ENCODE measurements around the gene GRAMD2A. TPM values are rescaled to one million over a fixed set of nuclear protein-coding genes. Genes with fewer than 3 reads are reported as not detected.

The GRAMD2A gene
- total RNA-seq, 1 donor from 2014 or later = 5.5 TPM

GRCh38 chr15:72112805-72113204 lies 84.8 kb downstream of the GRAMD2A start:
- no peaks in the 10 kb centered on the region for H3K36me3 ChIP-seq (ENCODE audit: control insufficient read depth, insufficient read depth, low read length)
- H3K27me3 ChIP-seq (ENCODE audit: control insufficient read depth, insufficient read depth, low read length) = no peaks in the 10 kb centered on the region
- TF ChIP-seq CTCF (IDR thresholded peaks at IDR 0.05; ENCODE audit: insufficient read depth, low read length, severe bottlenecking) = no peak
- no peak for DNase-seq (ENCODE audit: low read depth)
- FAIRE-seq = no peak
- H3K4me3 ChIP-seq (ENCODE audit: low read depth, low read length) = no peak overlapping the region

GRCh38 chr15:72112116-72112515 lies 85.5 kb downstream of the GRAMD2A start:
- TF ChIP-seq CTCF (IDR thresholded peaks at IDR 0.05; ENCODE audit: insufficient read depth, low read length, severe bottlenecking) = no peak
- no peak for DNase-seq (ENCODE audit: low read depth)

GRCh38 chr15:72110355-72110754 lies 87.2 kb downstream of the GRAMD2A start:
- no peak for TF ChIP-seq CTCF (IDR thresholded peaks at IDR 0.05; ENCODE audit: insufficient read depth, low read length, severe bottlenecking)
- FAIRE-seq (no peak), DNase-seq (ENCODE audit: low read depth) (no peak)
- no peaks in the 10 kb centered on the region for H3K27me3 ChIP-seq (ENCODE audit: control insufficient read depth, insufficient read depth, low read length)
- no peaks in the 10 kb centered on the region for H3K36me3 ChIP-seq (ENCODE audit: control insufficient read depth, insufficient read depth, low read length)
- H3K4me3 ChIP-seq (ENCODE audit: low read depth, low read length) = no peak overlapping the region

More at GRCh38 chr15:72112116-72112515, 85.5 kb downstream of the GRAMD2A start:
- Histone ChIP-seq H3K4me3 (ENCODE audit: low read depth, low read length) (no peak overlapping the region), H3K27me3 (ENCODE audit: control insufficient read depth, insufficient read depth, low read length) (no peaks in the 10 kb centered on the region), H3K36me3 (ENCODE audit: control insufficient read depth, insufficient read depth, low read length) (no peaks in the 10 kb centered on the region)
- FAIRE-seq = no peak

Other genes with a start within 250 kb of the GRAMD2A start
- 29.7 and 41.6 TPM in 2 replicates for gene MYO9A, start 79.6 kb downstream of the GRAMD2A start, total RNA-seq
- 1.1 and 2.3 TPM in 2 replicates for gene SENP8, start 79.4 kb downstream of the GRAMD2A start, total RNA-seq
- 1,045 and 1,080 TPM in 2 replicates for gene PKM, start 33.4 kb upstream of the GRAMD2A start, total RNA-seq
- gene PARP6, start 74.8 kb upstream of the GRAMD2A start, total RNA-seq = 17.6 and 20.5 TPM in 2 replicates
- gene CELF6, start 122.4 kb upstream of the GRAMD2A start, total RNA-seq = under 0.01 TPM in 1 of 2 replicates, not detected in the other
- 32.3 and 48.7 TPM in 2 replicates for gene HEXA, start 178.2 kb upstream of the GRAMD2A start, total RNA-seq
- gene TMEM202, start 200.5 kb upstream of the GRAMD2A start, total RNA-seq = not detected in 2 replicates